Measurements from ENCODE around the gene C16orf89.
"Not testable (repeated sequence)": the region's sequence is repeated elsewhere in the genome, so short reads cannot be mapped to it uniquely, and the experiment has no call there.

C16orf89 gene

DNA sequence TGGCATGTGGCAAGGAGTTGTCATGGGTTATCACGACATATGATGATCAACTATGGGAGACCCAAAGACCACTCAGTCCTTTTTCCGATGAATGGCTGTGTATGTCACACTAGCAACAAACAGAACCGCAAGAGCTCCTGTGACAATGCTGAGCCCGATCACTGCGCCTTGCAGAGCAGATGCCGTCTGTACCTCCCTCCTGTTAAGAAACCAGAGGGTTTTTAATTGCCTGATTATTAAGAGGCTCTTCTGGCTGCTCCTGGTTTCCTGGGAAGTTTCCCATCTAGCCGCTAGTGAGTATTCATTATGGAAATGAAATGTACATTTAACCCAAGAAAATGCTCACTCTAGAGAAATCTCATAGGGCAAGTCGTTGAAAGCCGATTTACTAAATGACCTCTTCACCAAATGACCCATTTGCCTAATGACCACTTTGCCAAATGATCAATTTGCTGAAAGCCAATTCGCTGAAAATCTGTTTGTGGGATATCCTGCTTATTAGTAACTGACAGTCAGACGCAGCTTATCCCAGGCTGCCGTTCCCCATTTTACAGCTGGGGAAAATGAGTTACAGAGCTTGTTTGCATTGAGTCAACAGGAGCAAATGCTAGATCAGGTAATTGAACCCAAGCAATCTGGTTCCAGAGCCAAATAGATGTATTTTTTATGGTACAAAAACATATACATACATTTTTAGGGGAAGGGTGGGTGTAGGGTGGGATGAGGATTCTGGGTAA, 37.7 kb upstream of the C16orf89 start:
- H3K27ac ChIP-seq (ENCODE audit: low read length, poor library complexity, severe bottlenecking): not testable (repeated sequence)
- 86% methylated on average over 9 of the region's 12 CpGs for WGBS

DNA sequence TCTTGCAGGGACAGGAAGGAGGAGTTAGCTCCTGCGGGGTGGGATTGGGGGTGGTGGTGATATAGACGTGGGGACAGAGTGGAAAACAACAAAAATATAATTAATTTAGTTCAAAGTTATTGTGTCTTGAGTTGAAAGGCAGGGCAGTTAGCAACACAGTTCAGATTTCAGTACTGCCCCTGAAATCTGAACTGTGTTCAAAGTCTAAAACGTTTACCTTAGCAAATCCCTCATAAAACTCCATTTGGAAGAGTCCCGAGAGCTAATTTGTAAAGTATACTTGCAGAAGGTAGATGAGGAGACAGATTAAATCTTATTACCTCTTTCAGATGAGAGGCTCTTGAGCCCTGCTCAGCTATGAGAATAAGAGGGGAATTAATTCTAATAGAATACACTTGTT, 33.4 kb upstream of the C16orf89 start:
- not testable (repeated sequence) for H2BK5ac ChIP-seq (ENCODE audit: low read depth, low read length, poor library complexity, severe bottlenecking); H3K4me1 ChIP-seq (ENCODE audit: control insufficient read depth, insufficient read depth, low read depth, low read length); H3K9me3 ChIP-seq (ENCODE audit: control insufficient read depth, low read length); H2BK15ac ChIP-seq (ENCODE audit: low read depth, poor library complexity, severe bottlenecking); H2AK5ac ChIP-seq (ENCODE audit: low read length, severe bottlenecking); H3K18ac ChIP-seq (ENCODE audit: low read depth in 1 of 2, low read length in 2 of 2); H2BK120ac ChIP-seq (ENCODE audit: low read depth, low read length); H3K79me1 ChIP-seq (replicated peaks; ENCODE audit: low read length, poor library complexity, severe bottlenecking); H3K36me3 ChIP-seq (ENCODE audit: control insufficient read depth in 1 of 2, insufficient read depth in 2 of 2, low read depth in 1 of 2, low read length in 2 of 2); H3K4me3 ChIP-seq (ENCODE audit: insufficient read depth in 1 of 2, low read depth in 1 of 2, low read length in 2 of 2); H3K4me2 ChIP-seq (ENCODE audit: low read length, poor library complexity, severe bottlenecking); H4K91ac ChIP-seq (ENCODE audit: low read length); DNase-seq; H3K27me3 ChIP-seq (ENCODE audit: control insufficient read depth in 1 of 2, insufficient read depth in 1 of 2, low read length in 2 of 2); H2BK12ac ChIP-seq (ENCODE audit: low read length in 2 of 2); H3K23ac ChIP-seq (ENCODE audit: low read length in 2 of 2); H2AFZ ChIP-seq (ENCODE audit: low read depth, low read length); H3K27ac ChIP-seq (ENCODE audit: low read length, poor library complexity, severe bottlenecking); H3K4ac ChIP-seq (ENCODE audit: low read depth in 1 of 2, low read length in 2 of 2); H3K9ac ChIP-seq (ENCODE audit: low read length); H3K14ac ChIP-seq (ENCODE audit: low read length in 2 of 2); H4K8ac ChIP-seq (ENCODE audit: low read length)
- WGBS: no CpG with 5 or more reads among the region's 4 CpGs

More for the DNA sequence above, 37.7 kb upstream of the C16orf89 start:
- H4K8ac ChIP-seq (ENCODE audit: low read length); H3K14ac ChIP-seq (ENCODE audit: low read length in 2 of 2); H2BK15ac ChIP-seq (ENCODE audit: low read depth, poor library complexity, severe bottlenecking); H2BK5ac ChIP-seq (ENCODE audit: low read depth, low read length, poor library complexity, severe bottlenecking); H3K79me1 ChIP-seq (replicated peaks; ENCODE audit: low read length, poor library complexity, severe bottlenecking); H2AFZ ChIP-seq (ENCODE audit: low read depth, low read length); H3K9ac ChIP-seq (ENCODE audit: low read length); H4K91ac ChIP-seq (ENCODE audit: low read length); H3K27me3 ChIP-seq (ENCODE audit: control insufficient read depth in 1 of 2, insufficient read depth in 1 of 2, low read length in 2 of 2); H2BK12ac ChIP-seq (ENCODE audit: low read length in 2 of 2); H3K23ac ChIP-seq (ENCODE audit: low read length in 2 of 2); H3K4ac ChIP-seq (ENCODE audit: low read depth in 1 of 2, low read length in 2 of 2); H3K4me2 ChIP-seq (ENCODE audit: low read length, poor library complexity, severe bottlenecking); H3K4me3 ChIP-seq (ENCODE audit: insufficient read depth in 1 of 2, low read depth in 1 of 2, low read length in 2 of 2); H2BK120ac ChIP-seq (ENCODE audit: low read depth, low read length); H3K18ac ChIP-seq (ENCODE audit: low read depth in 1 of 2, low read length in 2 of 2); H3K4me1 ChIP-seq (ENCODE audit: control insufficient read depth, insufficient read depth, low read depth, low read length); DNase-seq; H2AK5ac ChIP-seq (ENCODE audit: low read length, severe bottlenecking); H3K36me3 ChIP-seq (ENCODE audit: control insufficient read depth in 1 of 2, insufficient read depth in 2 of 2, low read depth in 1 of 2, low read length in 2 of 2); H3K9me3 ChIP-seq (ENCODE audit: control insufficient read depth, low read length): not testable (repeated sequence)

DNA sequence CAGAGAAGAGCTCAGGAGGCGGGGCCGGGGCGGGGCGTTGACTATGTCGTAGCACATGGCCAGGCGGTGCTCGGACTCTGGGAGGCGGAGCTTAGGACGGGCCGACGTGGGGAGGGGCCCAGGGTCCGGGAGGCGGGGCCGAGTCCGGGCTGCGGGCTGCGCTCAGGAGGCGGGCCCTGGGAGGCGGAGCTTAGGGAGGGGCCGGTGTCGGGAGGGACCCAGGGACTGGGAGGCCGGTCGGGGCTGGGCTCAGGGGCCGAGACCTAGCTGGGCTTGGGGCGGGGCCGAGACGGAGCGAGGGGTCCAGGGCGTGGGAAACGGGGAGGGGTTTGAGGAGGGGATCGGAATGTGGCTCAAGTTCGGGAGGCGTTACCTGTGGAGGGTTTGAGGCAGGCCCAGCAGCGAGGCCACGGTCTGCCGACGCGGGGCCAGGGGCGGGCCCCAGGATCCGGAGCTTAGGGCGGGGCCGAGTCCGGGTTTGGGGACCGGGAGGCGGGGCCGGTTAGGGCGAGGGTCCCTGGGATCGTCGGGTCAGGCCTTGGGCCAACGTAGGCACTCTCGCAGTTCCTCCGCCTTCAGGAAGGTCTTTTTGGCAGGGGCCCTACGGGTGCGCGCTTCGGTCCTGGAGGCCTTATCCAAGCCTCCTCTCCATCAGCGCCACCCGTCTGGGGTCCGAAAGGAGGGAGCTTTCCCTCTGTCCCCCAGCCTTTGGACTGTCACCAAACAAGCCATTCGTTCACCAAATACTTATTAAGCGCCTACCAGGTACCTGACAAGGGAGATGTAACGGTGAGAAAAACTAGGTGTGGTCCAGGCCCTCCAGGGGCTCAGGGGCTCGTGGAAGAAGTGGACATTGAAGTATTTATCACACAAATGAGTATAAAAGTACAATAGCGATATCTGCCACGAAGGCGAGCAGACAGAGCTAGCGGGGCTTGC, 32.7 kb upstream of the C16orf89 start:
- H3K4ac ChIP-seq (ENCODE audit: low read depth in 1 of 2, low read length in 2 of 2): peak overlapping the region in 1 of 2 experiments; percentile 15
- peak overlapping the region; percentile 77 for H4K8ac ChIP-seq (ENCODE audit: low read length)
- H3K27me3 ChIP-seq (ENCODE audit: control insufficient read depth in 1 of 2, insufficient read depth in 1 of 2, low read length in 2 of 2); H3K4me1 ChIP-seq (ENCODE audit: control insufficient read depth, insufficient read depth, low read depth, low read length); H3K9me3 ChIP-seq (ENCODE audit: control insufficient read depth, low read length); H2BK120ac ChIP-seq (ENCODE audit: low read depth, low read length); H3K36me3 ChIP-seq (ENCODE audit: control insufficient read depth in 1 of 2, insufficient read depth in 2 of 2, low read depth in 1 of 2, low read length in 2 of 2); H2BK12ac ChIP-seq (ENCODE audit: low read length in 2 of 2); H3K14ac ChIP-seq (ENCODE audit: low read length in 2 of 2); H3K79me1 ChIP-seq (replicated peaks; ENCODE audit: low read length, poor library complexity, severe bottlenecking); H2BK5ac ChIP-seq (ENCODE audit: low read depth, low read length, poor library complexity, severe bottlenecking); H2AK5ac ChIP-seq (ENCODE audit: low read length, severe bottlenecking); H3K23ac ChIP-seq (ENCODE audit: low read length in 2 of 2): not testable (repeated sequence)
- H3K4me3 ChIP-seq (ENCODE audit: insufficient read depth in 1 of 2, low read depth in 1 of 2, low read length in 2 of 2): peak overlapping the region; percentile 66 to 77
- H4K91ac ChIP-seq (ENCODE audit: low read length): peak overlapping the region; percentile 83
- H3K4me2 ChIP-seq (ENCODE audit: low read length, poor library complexity, severe bottlenecking): peak overlapping the region; percentile 79
- peak overlapping the region; percentile 23 for H3K27ac ChIP-seq (ENCODE audit: low read length, poor library complexity, severe bottlenecking)
- H2AFZ ChIP-seq (ENCODE audit: low read depth, low read length): peak overlapping the region; percentile 36
- WGBS: 3% methylated on average over 22 of the region's 67 CpGs
- peak overlapping the region; percentile 78 for H3K9ac ChIP-seq (ENCODE audit: low read length)
- peak overlapping the region; percentile 99 for H2BK15ac ChIP-seq (ENCODE audit: low read depth, poor library complexity, severe bottlenecking)
- H3K18ac ChIP-seq (ENCODE audit: low read depth in 1 of 2, low read length in 2 of 2): peak overlapping the region; percentile 28 to 82
- peak; percentile 52 for DNase-seq

Data from mesenchymal stem cell (in vitro differentiated cells and primary cell).